AG04450 (cell line): Measurements from ENCODE around the gene DCPS. TPM values are rescaled to one million over a fixed set of nuclear protein-coding genes. Genes with fewer than 3 reads are reported as not detected.

Experiments
- CTCF ChIA-PET: fragments of 300-600, 350-600 bp; formaldehyde crosslinking; extraction: SDS; loops from one replicate; lab custom pipeline; 2022; ENCODE audit warnings: antibody characterized with exemption, inconsistent platforms; lab: Charles Lee
- POLR2A ChIA-PET: fragments of 350-600 bp; formaldehyde crosslinking; extraction: SDS; loops from one replicate; lab custom pipeline; 2021; ENCODE audit warnings: antibody characterized with exemption, inconsistent platforms; lab: Yijun Ruan, JAX
- DNase-seq: peaks from one replicate; pipeline ENCODE4 v3.0.0-alpha.2; 2011; ENCODE audit warnings: low read depth, low spot score
- H3K27ac ChIP-seq: one replicate; pipeline ENCODE4 v1.5.1; 2012; ENCODE audit warnings: low read depth, low read length, control low read depth
- H3K27me3 ChIP-seq: one replicate; pipeline ENCODE4 v1.6.0; 2012; ENCODE audit warnings: low read length; ENCODE audit not compliant: control insufficient read depth, insufficient read depth
- H3K4me3 ChIP-seq: 2 replicates; pipeline ENCODE4 v1.5.1; 2011; ENCODE audit warnings: mild to moderate bottlenecking, low read depth, low read length, control low read depth
- H3K9me3 ChIP-seq: 2 replicates; pipeline ENCODE4 v1.5.1; 2012; ENCODE audit warnings: low read length; ENCODE audit not compliant: control insufficient read depth, insufficient read depth
- CTCF ChIP-seq: IDR thresholded peaks from 2 replicates; pipeline ENCODE4 v1.5.1; 2011; ENCODE audit warnings: low read depth, low read length, control low read depth, inconsistent platforms
- polyA plus RNA-seq: library from polyadenylated mRNA; depleted of rRNA; stranded (reverse); fragments of >200 nt; gene quantifications from 2 replicates; pipeline ENCODE4 v1.2.3, GENCODE V29; 2011

The DCPS gene
- polyA plus RNA-seq, 1 experiment: 20.4 TPM

- Histone ChIP-seq H3K4me3 (no peak overlapping the region), H3K9me3 (no peaks in the 10 kb centered on the region), H3K27me3 (no peaks in the 10 kb centered on the region), H3K27ac (no peak overlapping the region)
- POLR2A ChIA-PET: interaction anchor here (1.3 kb wide), 2 partner anchors 170 to 174 kb away, joined by 3 to 9 read pairs; no protein-coding TSS in a partner anchor
- no peak for DNase-seq
- CTCF ChIA-PET: interaction anchor here (0.6 to 8.2 kb wide), 29 partner anchors 9 to 1035 kb away, joined by 3 to 163 read pairs (median 4); no protein-coding TSS in a partner anchor
- TF ChIP-seq CTCF: peak; percentile 92
These were observed 6.5 kb downstream of the DCPS start for GRCh38 chr11:126310200-126310991.

GRCh38 chr11:126310992-126311310 lies 7.1 kb downstream of the DCPS start:
- ChIA-PET CTCF (interaction anchor here (0.6 to 8.2 kb wide), 27 partner anchors 8 to 1034 kb away, joined by 3 to 163 read pairs (median 5); no protein-coding TSS in a partner anchor), POLR2A (interaction anchor here (1.3 kb wide), 2 partner anchors 170 to 174 kb away, joined by 3 to 9 read pairs; no protein-coding TSS in a partner anchor)
- Histone ChIP-seq H3K4me3 (no peak overlapping the region), H3K9me3 (no peaks in the 10 kb centered on the region), H3K27me3 (no peaks in the 10 kb centered on the region), H3K27ac (no peak overlapping the region)
- TF ChIP-seq CTCF: no peak
- no peak for DNase-seq

- Histone ChIP-seq H3K4me3 (no peak overlapping the region), H3K27ac (no peak overlapping the region), H3K27me3 (no peaks in the 10 kb centered on the region), H3K9me3 (no peaks in the 10 kb centered on the region)
- POLR2A ChIA-PET: no interaction called here
- CTCF ChIA-PET: interaction anchor here (0.6 to 8.2 kb wide), 19 partner anchors 8 to 678 kb away, joined by 3 to 163 read pairs (median 6); no protein-coding TSS in a partner anchor
- no peak for DNase-seq
- TF ChIP-seq CTCF: no peak
These were observed 7.8 kb downstream of the DCPS start for GRCh38 chr11:126311401-126312291.

- no peaks in the 10 kb centered on the region for H3K27me3 ChIP-seq
- no peak overlapping the region for H3K4me3 ChIP-seq
- POLR2A ChIA-PET: no interaction called here
- CTCF ChIA-PET: interaction anchor here (3.1 to 8.2 kb wide), 2 partner anchors 45 to 168 kb away, joined by 20 to 163 read pairs; no protein-coding TSS in a partner anchor
- no peak overlapping the region for H3K27ac ChIP-seq
- no peaks in the 10 kb centered on the region for H3K9me3 ChIP-seq
- no peak for DNase-seq
- no peak for TF ChIP-seq CTCF
These were observed 9.1 kb downstream of the DCPS start for GRCh38 chr11:126312961-126313360.
